Neuronal stem cell (in vitro differentiated cells): ENCODE measurements around the gene SEL1L2.

Source experiments
- DNase-seq: peaks from one replicate; pipeline ENCODE4 v3.0.0-alpha.2; 2013; ENCODE audit warnings: low spot score
- H2AFZ ChIP-seq: one replicate; pipeline ENCODE4 v1.6.1; 2013; ENCODE audit warnings: mild to moderate bottlenecking, low read length, inconsistent platforms
- H2AK5ac ChIP-seq: 2 replicates; pipeline ENCODE4 v1.6.1; 2013; ENCODE audit warnings: low read depth, mild to moderate bottlenecking, inconsistent platforms, low read length, moderate library complexity, mixed read lengths
- H2BK120ac ChIP-seq: 2 replicates; pipeline ENCODE4 v1.6.1; 2013; ENCODE audit warnings: low read depth, mild to moderate bottlenecking, inconsistent platforms, low read length, moderate library complexity, mixed read lengths
- H2BK12ac ChIP-seq: one replicate; pipeline ENCODE4 v1.6.1; 2013; ENCODE audit warnings: low read length, inconsistent platforms
- H2BK15ac ChIP-seq: 2 replicates; pipeline ENCODE4 v1.6.1; 2013; ENCODE audit warnings: mild to moderate bottlenecking, low read length, inconsistent platforms, mixed read lengths
- H2BK5ac ChIP-seq: one replicate; pipeline ENCODE4 v1.6.1; 2013; ENCODE audit warnings: inconsistent platforms, mild to moderate bottlenecking, low read length, moderate library complexity
- H3K14ac ChIP-seq: one replicate; pipeline ENCODE4 v1.6.1; 2013; ENCODE audit warnings: low read length, inconsistent platforms
- H3K18ac ChIP-seq: 2 replicates; pipeline ENCODE4 v1.6.1; 2013; ENCODE audit warnings: low read length, inconsistent platforms
- H3K23ac ChIP-seq: 2 replicates; pipeline ENCODE4 v1.6.1; 2013; ENCODE audit warnings: low read depth, mild to moderate bottlenecking, mixed read lengths, low read length, inconsistent platforms; ENCODE audit not compliant: poor library complexity
- H3K27ac ChIP-seq: replicated peaks from 3 replicates; pipeline ENCODE4 v1.5.1; 2013; ENCODE audit warnings: low read length, inconsistent platforms
- H3K27me3 ChIP-seq, 3 experiments: 2 replicates each; pipeline ENCODE4 v1.6.1; 2013; ENCODE audit warnings: low read length in 3 of 3, mild to moderate bottlenecking in 2 of 3, inconsistent platforms in 1 of 3, low read depth in 1 of 3, mixed read lengths in 1 of 3, moderate library complexity in 1 of 3; ENCODE audit not compliant: control insufficient read depth in 3 of 3, insufficient read depth in 3 of 3
- H3K36me3 ChIP-seq, 2 donors: replicated peaks in 1 of 2; 2 replicates each; pipeline ENCODE4 v1.6.1; 2013; ENCODE audit warnings: low read length in 2 of 2; ENCODE audit not compliant: control insufficient read depth in 2 of 2, insufficient read depth in 2 of 2
- H3K4ac ChIP-seq: 2 replicates; pipeline ENCODE4 v1.6.1; 2013; ENCODE audit warnings: inconsistent platforms, mild to moderate bottlenecking, low read length, moderate library complexity
- H3K4me1 ChIP-seq, 2 donors: 1 replicate in 1 of 2; 2 replicates in 1 of 2; pipeline ENCODE4 v1.6.1; 2013; ENCODE audit warnings: low read length in 2 of 2, low read depth in 1 of 2; ENCODE audit not compliant: control insufficient read depth in 2 of 2, insufficient read depth in 1 of 2
- H3K4me2 ChIP-seq: one replicate; pipeline ENCODE4 v1.6.1; 2013; ENCODE audit warnings: mild to moderate bottlenecking, low read length, inconsistent platforms; ENCODE audit not compliant: insufficient read depth, poor library complexity, severe bottlenecking
- H3K4me3 ChIP-seq, 2 donors: 2 replicates each; pipeline ENCODE4 v1.5.1; 2013; ENCODE audit warnings: low read length in 2 of 2, mild to moderate bottlenecking in 2 of 2, inconsistent platforms in 1 of 2, moderate library complexity in 1 of 2
- H3K79me1 ChIP-seq: one replicate; pipeline ENCODE4 v1.6.1; 2013; ENCODE audit warnings: low read depth, mild to moderate bottlenecking, inconsistent platforms, low read length, moderate library complexity
- H3K9ac ChIP-seq: one replicate; pipeline ENCODE4 v1.6.1; 2013; ENCODE audit warnings: mild to moderate bottlenecking, low read depth, low read length, inconsistent platforms; ENCODE audit not compliant: poor library complexity
- H3K9me3 ChIP-seq, 2 donors: replicated peaks in 1 of 2; 2 replicates each; pipeline versions ENCODE3 to v1.6.1; 2013; ENCODE audit warnings: low read length in 2 of 2, mild to moderate bottlenecking in 2 of 2, inconsistent platforms in 1 of 2, low read depth in 1 of 2, mixed read lengths in 1 of 2, moderate library complexity in 1 of 2; ENCODE audit not compliant: control insufficient read depth in 2 of 2, insufficient read depth in 1 of 2
- H4K8ac ChIP-seq: one replicate; pipeline ENCODE4 v1.6.1; 2013; ENCODE audit warnings: low read depth, mild to moderate bottlenecking, inconsistent platforms, low read length, moderate library complexity
- H4K91ac ChIP-seq: one replicate; pipeline ENCODE4 v1.6.1; 2013; ENCODE audit warnings: low read length, low read depth, mild to moderate bottlenecking, inconsistent platforms; ENCODE audit not compliant: poor library complexity
- WGBS, 2 donors: extraction: QIAGEN DNeasy Blood & Tissue Kit; methylation state at CpG; one replicate each; pipeline ENCODE4 v1.1.7; 2013; ENCODE audit warnings: missing lambda C conversion rate in 2 of 2, mixed read lengths in 1 of 2; ENCODE audit not compliant: insufficient read length in 2 of 2, insufficient replicate concordance in 1 of 2; ENCODE audit errors: extremely low coverage in 2 of 2; 5-methylcytosine and 5-hydroxymethylcytosine counted together

SEL1L2 gene

DNA sequence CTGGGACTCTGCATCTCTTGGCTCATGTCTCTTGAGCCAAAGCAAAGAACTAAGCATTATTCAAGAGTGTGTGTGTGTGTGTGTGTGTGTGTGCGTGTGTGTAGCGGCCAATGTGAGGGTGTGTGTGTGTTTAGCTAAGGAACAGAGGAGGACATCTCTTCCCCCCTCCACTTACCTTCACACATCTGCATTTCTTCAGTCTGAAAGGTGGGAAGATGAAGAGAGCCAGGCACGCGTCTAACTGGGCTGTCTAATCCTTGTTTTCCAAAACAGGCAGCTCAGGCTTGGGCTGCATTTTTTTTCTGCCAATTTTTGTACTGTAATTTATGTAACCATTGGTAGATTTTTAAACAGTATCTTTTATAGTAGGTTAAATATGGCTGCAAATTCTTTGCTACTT, 146.1 kb downstream of the SEL1L2 start:
- no peak overlapping the region for H3K9ac ChIP-seq
- WGBS, 2 donors: no CpG with 5 or more reads among the region's 4 CpGs
- H3K36me3 ChIP-seq: no peaks in the 10 kb centered on the region
- no peak overlapping the region for H2AK5ac ChIP-seq
- no peak overlapping the region for H3K27ac ChIP-seq
- H3K14ac ChIP-seq: no peak overlapping the region
- H2AFZ ChIP-seq: no peak overlapping the region
- H3K23ac ChIP-seq: no peak overlapping the region
- H3K4me1 ChIP-seq: peaks cover 0 to 4% of the 10 kb centered on the region in 2 donors
- no peaks in the 10 kb centered on the region for H3K79me1 ChIP-seq
- H4K8ac ChIP-seq: no peak overlapping the region
- H2BK5ac ChIP-seq: no peak overlapping the region
- no peak overlapping the region for H3K4me3 ChIP-seq
- H3K18ac ChIP-seq: no peak overlapping the region
- no peak overlapping the region for H3K4me2 ChIP-seq
- H2BK12ac ChIP-seq: no peak overlapping the region
- no peak overlapping the region for H3K4ac ChIP-seq
- peaks cover 0 to 12% (median 0%) of the 10 kb centered on the region in 3 experiments for H3K27me3 ChIP-seq
- H3K9me3 ChIP-seq: no peaks in the 10 kb centered on the region
- H2BK15ac ChIP-seq: no peak overlapping the region
- H4K91ac ChIP-seq: no peak overlapping the region
- DNase-seq: no peak
- no peak overlapping the region for H2BK120ac ChIP-seq

DNA sequence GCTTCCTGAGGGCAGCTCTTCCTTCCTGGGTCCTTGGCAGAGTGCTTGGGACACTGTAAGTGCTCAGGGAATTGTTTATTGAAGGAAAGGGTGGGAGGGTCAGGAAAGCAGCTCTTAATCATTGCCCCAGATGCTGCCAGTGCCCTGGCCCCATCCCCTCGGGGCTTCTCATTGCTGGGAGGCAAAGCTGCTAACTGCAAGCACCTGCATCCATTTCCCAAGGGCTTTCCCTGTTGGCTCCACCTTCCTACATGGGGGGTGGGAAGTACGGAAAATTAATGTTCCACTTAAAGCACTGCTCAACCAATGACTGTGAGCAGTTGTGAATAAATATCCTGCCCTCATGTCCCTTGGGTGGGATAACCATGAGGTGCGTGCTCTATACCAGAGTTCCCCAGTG, 149.2 kb downstream of the SEL1L2 start:
- no peak overlapping the region for H3K4me3 ChIP-seq

DNA sequence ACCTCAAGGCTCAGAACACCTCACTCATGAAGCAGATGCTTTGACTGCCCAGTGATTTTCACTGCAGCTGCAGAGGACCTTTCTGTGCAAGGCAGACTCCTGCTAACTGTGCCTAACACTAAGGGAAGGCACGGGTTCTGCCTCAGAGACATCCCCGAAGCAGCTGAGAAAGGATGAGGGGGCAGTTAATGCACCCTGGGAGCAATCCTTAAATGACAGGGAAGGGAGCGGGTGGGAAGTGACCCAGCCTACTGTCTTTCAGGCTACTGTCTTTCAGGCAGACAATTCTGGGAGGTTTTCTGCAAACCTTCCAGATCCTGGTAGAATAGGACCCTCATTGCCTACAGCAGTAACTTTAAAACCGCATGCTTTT, 150.3 kb downstream of the SEL1L2 start:
- no peak overlapping the region for H3K27ac ChIP-seq
- no peak overlapping the region for H2AK5ac ChIP-seq
- H3K36me3 ChIP-seq: no peaks in the 10 kb centered on the region
- no peak overlapping the region for H3K23ac ChIP-seq
- H2BK15ac ChIP-seq: no peak overlapping the region
- H3K4me1 ChIP-seq: peaks cover 0 to 4% of the 10 kb centered on the region in 2 donors
- H4K8ac ChIP-seq: no peak overlapping the region
- WGBS, 2 donors: no CpG with 5 or more reads among the region's 4 CpGs
- no peak overlapping the region for H2BK120ac ChIP-seq
- no peaks in the 10 kb centered on the region for H3K79me1 ChIP-seq
- no peak for DNase-seq
- H3K14ac ChIP-seq: no peak overlapping the region
- no peak overlapping the region for H3K9ac ChIP-seq
- no peak overlapping the region for H3K4me2 ChIP-seq
- H2BK12ac ChIP-seq: no peak overlapping the region
- no peak overlapping the region for H2BK5ac ChIP-seq
- no peak overlapping the region for H3K18ac ChIP-seq
- no peak overlapping the region for H3K4ac ChIP-seq
- H3K27me3 ChIP-seq: peaks cover 0 to 15% (median 0%) of the 10 kb centered on the region in 3 experiments
- no peak overlapping the region for H3K4me3 ChIP-seq
- H3K9me3 ChIP-seq: no peaks in the 10 kb centered on the region
- no peak overlapping the region for H2AFZ ChIP-seq
- no peak overlapping the region for H4K91ac ChIP-seq

More for the DNA sequence above, 149.2 kb downstream of the SEL1L2 start:
- H3K9me3 ChIP-seq: no peaks in the 10 kb centered on the region
- no peak overlapping the region for H3K23ac ChIP-seq
- no peak overlapping the region for H2BK5ac ChIP-seq
- no peak overlapping the region for H3K14ac ChIP-seq
- H3K36me3 ChIP-seq: no peaks in the 10 kb centered on the region
- DNase-seq: no peak
- H3K4me1 ChIP-seq: peaks cover 0 to 4% of the 10 kb centered on the region in 2 donors
- no peak overlapping the region for H4K8ac ChIP-seq
- no peak overlapping the region for H2AFZ ChIP-seq
- no peaks in the 10 kb centered on the region for H3K79me1 ChIP-seq
- no CpG with 5 or more reads among the region's 3 CpGs for WGBS, 2 donors
- no peak overlapping the region for H3K9ac ChIP-seq
- H2AK5ac ChIP-seq: no peak overlapping the region
- H2BK15ac ChIP-seq: no peak overlapping the region
- no peak overlapping the region for H4K91ac ChIP-seq
- no peak overlapping the region for H3K4me2 ChIP-seq
- no peak overlapping the region for H2BK12ac ChIP-seq
- H3K27me3 ChIP-seq: peaks cover 0 to 15% (median 0%) of the 10 kb centered on the region in 3 experiments
- no peak overlapping the region for H3K18ac ChIP-seq
- no peak overlapping the region for H3K27ac ChIP-seq
- no peak overlapping the region for H3K4ac ChIP-seq
- H2BK120ac ChIP-seq: no peak overlapping the region

DNA sequence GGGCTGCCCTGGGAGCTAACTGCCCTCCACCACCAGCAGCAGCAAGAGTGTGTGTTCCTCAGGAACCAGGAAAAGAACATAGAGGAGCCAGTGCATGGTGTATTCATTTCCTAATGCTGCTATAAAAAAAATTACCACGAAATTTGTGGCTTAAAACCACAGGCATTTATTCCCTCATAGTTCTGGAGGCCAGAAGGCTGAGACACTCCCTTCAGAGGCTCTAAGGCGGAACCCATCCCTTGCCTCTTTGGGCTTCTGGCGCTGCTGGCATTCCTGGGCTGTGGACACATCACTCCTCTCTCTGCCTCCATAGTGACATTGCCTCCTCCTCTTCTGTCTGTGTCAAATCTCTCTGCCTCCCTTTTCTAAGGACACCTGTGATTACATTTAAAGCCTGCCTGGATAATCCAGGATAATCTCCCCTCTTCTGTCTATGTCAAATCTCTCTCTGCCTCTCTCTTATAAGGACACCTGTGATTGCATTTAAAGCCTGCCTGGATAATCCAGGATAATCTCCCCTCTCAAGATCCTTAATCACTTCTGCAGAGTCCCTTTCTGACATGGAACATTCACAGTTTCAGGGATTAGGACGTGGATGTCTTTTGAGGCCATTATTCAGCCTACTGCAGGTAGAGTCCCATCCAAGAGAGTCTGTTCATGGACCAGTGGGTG, 150.9 kb downstream of the SEL1L2 start:
- Histone ChIP-seq H3K27ac (no peak overlapping the region), H2BK5ac (no peak overlapping the region)

More for the DNA sequence above, 150.9 kb downstream of the SEL1L2 start:
- Histone ChIP-seq H3K14ac (no peak overlapping the region), H3K9me3 (no peaks in the 10 kb centered on the region), H3K4me2 (no peak overlapping the region), H3K18ac (no peak overlapping the region), H2BK120ac (no peak overlapping the region), H3K79me1 (no peaks in the 10 kb centered on the region), H3K36me3 (no peaks in the 10 kb centered on the region), H3K23ac (no peak overlapping the region), H2BK15ac (no peak overlapping the region), H4K8ac (no peak overlapping the region), H3K4me3 (no peak overlapping the region), H3K27me3 (peaks cover 0 to 15% (median 0%) of the 10 kb centered on the region in 3 experiments), H2BK12ac (no peak overlapping the region), H2AFZ (no peak overlapping the region), H3K4ac (no peak overlapping the region), H4K91ac (no peak overlapping the region), H3K9ac (no peak overlapping the region), H2AK5ac (no peak overlapping the region), H3K4me1 (peaks cover 0 to 4% of the 10 kb centered on the region in 2 donors)
- DNase-seq: no peak
- WGBS, 2 donors: no CpG with 5 or more reads among the region's 4 CpGs
